ENCODE measurements around the gene PSMG4.

PSMG4 gene

GRCh38 chr6:3251462-3252314 is 7.1 kb upstream of the PSMG4 start:
- H3K4me1 Mint-ChIP-seq, result peaks cover 4% of the 10 kb centered on the region
- no peak overlapping the region for H3K27ac Mint-ChIP-seq
- peaks cover 3% of the 10 kb centered on the region for H3K36me3 Mint-ChIP-seq
- peak; percentile 76 for DNase-seq (ENCODE audit: low spot score in 2 of 2)
- no peaks in the 10 kb centered on the region for H3K9me3 Mint-ChIP-seq
- H3K4me3 Mint-ChIP-seq, result peak overlapping the region; percentile 2
- peak; percentile 96 for ATAC-seq (ENCODE audit: low read depth)
- peaks cover 18% of the 10 kb centered on the region for H3K27me3 Mint-ChIP-seq

- Mint-ChIP-seq H3K4me1 (peaks cover 4% of the 10 kb centered on the region), H3K4me3 (no peak overlapping the region), H3K9me3 (no peaks in the 10 kb centered on the region), H3K36me3 (peaks cover 3% of the 10 kb centered on the region), H3K27me3 (peaks cover 18% of the 10 kb centered on the region), H3K27ac (no peak overlapping the region)
- ATAC-seq (ENCODE audit: low read depth) (no peak), DNase-seq (ENCODE audit: low spot score in 2 of 2) (no peak)
These were observed 6.4 kb upstream of the PSMG4 start for GRCh38 chr6:3252369-3252768.

- no peaks in the 10 kb centered on the region for H3K9me3 Mint-ChIP-seq
- ATAC-seq (ENCODE audit: low read depth), result no peak
- no peak overlapping the region for H3K27ac Mint-ChIP-seq
- H3K4me3 Mint-ChIP-seq, result no peak overlapping the region
- H3K27me3 Mint-ChIP-seq, result peaks cover 16% of the 10 kb centered on the region
- no peak for DNase-seq (ENCODE audit: low spot score in 2 of 2)
- peaks cover 4% of the 10 kb centered on the region for H3K4me1 Mint-ChIP-seq
- peaks cover 3% of the 10 kb centered on the region for H3K36me3 Mint-ChIP-seq
These were observed 5.7 kb upstream of the PSMG4 start for GRCh38 chr6:3252861-3253596.

- Mint-ChIP-seq H3K4me1 (peaks cover 4% of the 10 kb centered on the region), H3K27ac (no peak overlapping the region), H3K36me3 (peaks cover 3% of the 10 kb centered on the region), H3K27me3 (peaks cover 12% of the 10 kb centered on the region), H3K4me3 (no peak overlapping the region), H3K9me3 (no peaks in the 10 kb centered on the region)
- ATAC-seq (ENCODE audit: low read depth), result no peak
- no peak for DNase-seq (ENCODE audit: low spot score in 2 of 2)
These were observed 5.2 kb upstream of the PSMG4 start for GRCh38 chr6:3253597-3253961.

- peak overlapping the region; percentile 79 for H3K4me3 Mint-ChIP-seq
- ATAC-seq (ENCODE audit: low read depth) (no peak), DNase-seq (ENCODE audit: low spot score in 2 of 2) (no peak)
- peaks cover 20% of the 10 kb centered on the region for H3K4me1 Mint-ChIP-seq
- no peaks in the 10 kb centered on the region for H3K9me3 Mint-ChIP-seq
- no peaks in the 10 kb centered on the region for H3K27me3 Mint-ChIP-seq
- H3K36me3 Mint-ChIP-seq, result no peaks in the 10 kb centered on the region
- H3K27ac Mint-ChIP-seq, result no peak overlapping the region
These were observed 546 bp upstream of the PSMG4 start for GRCh38 chr6:3258201-3258600.

GRCh38 chr6:3259491-3259958 is 778 bp downstream of the PSMG4 start:
- DNase-seq (ENCODE audit: low spot score in 2 of 2) (peak; percentile 7 to 34), ATAC-seq (ENCODE audit: low read depth) (peak; percentile 39)
- Mint-ChIP-seq H3K27ac (peak overlapping the region; percentile 80), H3K4me3 (peak overlapping the region; percentile 96), H3K4me1 (peaks cover 24% of the 10 kb centered on the region), H3K27me3 (no peaks in the 10 kb centered on the region), H3K9me3 (no peaks in the 10 kb centered on the region), H3K36me3 (no peaks in the 10 kb centered on the region)

- Mint-ChIP-seq H3K4me3 (peak overlapping the region; percentile 61), H3K27me3 (no peaks in the 10 kb centered on the region), H3K9me3 (no peaks in the 10 kb centered on the region), H3K27ac (no peak overlapping the region), H3K4me1 (peaks cover 24% of the 10 kb centered on the region), H3K36me3 (no peaks in the 10 kb centered on the region)
- ATAC-seq (ENCODE audit: low read depth) (no peak), DNase-seq (ENCODE audit: low spot score in 2 of 2) (no peak)
These were observed 1.5 kb downstream of the PSMG4 start for GRCh38 chr6:3260296-3260695.

- Mint-ChIP-seq H3K4me1 (peaks cover 24% of the 10 kb centered on the region), H3K36me3 (no peaks in the 10 kb centered on the region), H3K27ac (no peak overlapping the region), H3K4me3 (peak overlapping the region; percentile 61), H3K27me3 (no peaks in the 10 kb centered on the region), H3K9me3 (no peaks in the 10 kb centered on the region)
- ATAC-seq (ENCODE audit: low read depth) (no peak), DNase-seq (ENCODE audit: low spot score in 2 of 2) (no peak)
These were observed 2.2 kb downstream of the PSMG4 start for GRCh38 chr6:3260772-3261517.

GRCh38 chr6:3261518-3261820 is 2.7 kb downstream of the PSMG4 start:
- peaks cover 24% of the 10 kb centered on the region for H3K4me1 Mint-ChIP-seq
- no peak overlapping the region for H3K27ac Mint-ChIP-seq
- no peak for ATAC-seq (ENCODE audit: low read depth)
- no peak overlapping the region for H3K4me3 Mint-ChIP-seq
- H3K9me3 Mint-ChIP-seq, result no peaks in the 10 kb centered on the region
- H3K27me3 Mint-ChIP-seq, result no peaks in the 10 kb centered on the region
- H3K36me3 Mint-ChIP-seq, result no peaks in the 10 kb centered on the region
- DNase-seq (ENCODE audit: low spot score in 2 of 2), result no peak

GRCh38 chr6:3261921-3262320 is 3.2 kb downstream of the PSMG4 start:
- no peaks in the 10 kb centered on the region for H3K36me3 Mint-ChIP-seq
- peaks cover 24% of the 10 kb centered on the region for H3K4me1 Mint-ChIP-seq
- no peak overlapping the region for H3K27ac Mint-ChIP-seq
- DNase-seq (ENCODE audit: low spot score in 2 of 2) (no peak), ATAC-seq (ENCODE audit: low read depth) (no peak)
- no peaks in the 10 kb centered on the region for H3K9me3 Mint-ChIP-seq
- H3K27me3 Mint-ChIP-seq, result no peaks in the 10 kb centered on the region
- no peak overlapping the region for H3K4me3 Mint-ChIP-seq

- H3K27ac Mint-ChIP-seq, result peak overlapping the region; percentile 33
- no peaks in the 10 kb centered on the region for H3K27me3 Mint-ChIP-seq
- H3K36me3 Mint-ChIP-seq, result peaks cover 2% of the 10 kb centered on the region
- no peak for ATAC-seq (ENCODE audit: low read depth)
- DNase-seq (ENCODE audit: low spot score in 2 of 2), result no peak
- H3K4me3 Mint-ChIP-seq, result no peak overlapping the region
- H3K4me1 Mint-ChIP-seq, result peaks cover 24% of the 10 kb centered on the region
- H3K9me3 Mint-ChIP-seq, result no peaks in the 10 kb centered on the region
These were observed 4.3 kb downstream of the PSMG4 start for GRCh38 chr6:3263096-3263495.

GRCh38 chr6:3264356-3264755 is 5.6 kb downstream of the PSMG4 start:
- Mint-ChIP-seq H3K27ac (no peak overlapping the region), H3K4me1 (peaks cover 24% of the 10 kb centered on the region), H3K9me3 (no peaks in the 10 kb centered on the region), H3K36me3 (peaks cover 8% of the 10 kb centered on the region), H3K27me3 (no peaks in the 10 kb centered on the region), H3K4me3 (no peak overlapping the region)
- DNase-seq (ENCODE audit: low spot score in 2 of 2) (no peak), ATAC-seq (ENCODE audit: low read depth) (no peak)

- Mint-ChIP-seq H3K4me1 (peaks cover 20% of the 10 kb centered on the region), H3K4me3 (no peak overlapping the region), H3K27ac (no peak overlapping the region), H3K9me3 (no peaks in the 10 kb centered on the region), H3K27me3 (no peaks in the 10 kb centered on the region), H3K36me3 (peaks cover 15% of the 10 kb centered on the region)
- ATAC-seq (ENCODE audit: low read depth), result no peak
- DNase-seq (ENCODE audit: low spot score in 2 of 2), result no peak
These were observed 6.9 kb downstream of the PSMG4 start for GRCh38 chr6:3265671-3266070.

GRCh38 chr6:3266170-3266569 is 7.4 kb downstream of the PSMG4 start:
- Mint-ChIP-seq H3K27me3 (no peaks in the 10 kb centered on the region), H3K4me3 (no peak overlapping the region), H3K9me3 (no peaks in the 10 kb centered on the region), H3K36me3 (peaks cover 19% of the 10 kb centered on the region), H3K4me1 (peaks cover 15% of the 10 kb centered on the region), H3K27ac (peak overlapping the region; percentile 22)
- DNase-seq (ENCODE audit: low spot score in 2 of 2), result no peak
- no peak for ATAC-seq (ENCODE audit: low read depth)
